Measurements from ENCODE around the gene PRKCG.
A peak's percentile ranks its signal among the peaks of the same experiment; 100 is the strongest.

PRKCG gene

DNA sequence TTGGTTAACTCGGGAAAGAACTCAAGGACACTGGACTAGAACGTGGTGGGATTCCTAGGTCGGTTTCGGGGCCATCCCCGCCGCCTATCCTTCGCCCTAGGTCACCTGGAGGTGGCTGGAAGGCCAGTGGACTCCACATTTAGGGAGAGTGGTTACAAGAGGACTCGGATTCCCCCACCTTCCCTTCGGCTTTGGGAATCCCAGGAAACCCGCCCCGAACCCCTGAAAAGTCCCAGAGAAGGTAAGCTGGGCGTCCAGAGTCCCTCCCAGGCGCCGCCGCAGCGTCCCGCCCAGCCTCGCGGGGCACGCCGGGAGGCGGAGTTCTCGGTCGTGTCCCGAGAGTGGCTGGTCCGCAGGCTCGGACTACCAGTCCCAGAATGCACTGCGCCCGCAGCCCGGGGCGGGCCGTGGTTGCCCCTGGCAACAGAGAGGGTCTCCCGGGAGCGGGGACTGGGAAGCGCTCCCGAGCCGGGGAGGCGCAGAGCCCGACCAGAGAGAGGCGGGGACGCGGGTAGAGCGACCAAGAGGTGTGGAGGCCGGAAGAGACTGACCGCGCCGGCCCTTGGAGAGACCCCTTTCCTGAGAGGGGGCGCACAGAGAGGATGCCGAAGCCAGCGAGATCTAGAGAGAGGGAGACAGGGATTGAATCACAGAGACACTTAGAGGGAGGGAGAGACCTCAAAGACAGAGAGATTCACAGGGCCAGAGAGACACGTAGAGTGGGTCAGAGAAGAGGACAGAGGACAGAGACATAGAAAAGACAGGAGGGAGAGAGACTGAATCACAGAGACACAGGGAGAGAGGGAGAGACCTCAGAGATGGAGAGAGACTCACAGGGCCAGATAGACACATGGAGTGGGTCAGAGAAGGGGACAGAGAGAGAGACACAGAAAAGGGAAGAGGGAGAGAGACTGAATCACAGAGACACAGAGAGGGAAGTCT lies 2.6 kb upstream of the PRKCG start:
- no peak for TF ChIP-seq CTCF (IDR thresholded peaks at IDR 0.05; ENCODE audit: extremely low read depth, insufficient read depth, missing control alignments)
- in situ Hi-C loops (cut with MboI; ENCODE audit: low pct_unique_long_range_greater_than_20kb, low sequenced_read_pairs, unreplicated experiment) = no loop called here
- peak; percentile 94 for DNase-seq (ENCODE audit: low spot score)

GRCh38 chr19:53880711-53881481 lies 1.1 kb upstream of the PRKCG start:
- no peak for TF ChIP-seq CTCF (IDR thresholded peaks at IDR 0.05; ENCODE audit: extremely low read depth, insufficient read depth, missing control alignments)
- in situ Hi-C loops (cut with MboI; ENCODE audit: low pct_unique_long_range_greater_than_20kb, low sequenced_read_pairs, unreplicated experiment) = no loop called here
- no peak for DNase-seq (ENCODE audit: low spot score)

DNA sequence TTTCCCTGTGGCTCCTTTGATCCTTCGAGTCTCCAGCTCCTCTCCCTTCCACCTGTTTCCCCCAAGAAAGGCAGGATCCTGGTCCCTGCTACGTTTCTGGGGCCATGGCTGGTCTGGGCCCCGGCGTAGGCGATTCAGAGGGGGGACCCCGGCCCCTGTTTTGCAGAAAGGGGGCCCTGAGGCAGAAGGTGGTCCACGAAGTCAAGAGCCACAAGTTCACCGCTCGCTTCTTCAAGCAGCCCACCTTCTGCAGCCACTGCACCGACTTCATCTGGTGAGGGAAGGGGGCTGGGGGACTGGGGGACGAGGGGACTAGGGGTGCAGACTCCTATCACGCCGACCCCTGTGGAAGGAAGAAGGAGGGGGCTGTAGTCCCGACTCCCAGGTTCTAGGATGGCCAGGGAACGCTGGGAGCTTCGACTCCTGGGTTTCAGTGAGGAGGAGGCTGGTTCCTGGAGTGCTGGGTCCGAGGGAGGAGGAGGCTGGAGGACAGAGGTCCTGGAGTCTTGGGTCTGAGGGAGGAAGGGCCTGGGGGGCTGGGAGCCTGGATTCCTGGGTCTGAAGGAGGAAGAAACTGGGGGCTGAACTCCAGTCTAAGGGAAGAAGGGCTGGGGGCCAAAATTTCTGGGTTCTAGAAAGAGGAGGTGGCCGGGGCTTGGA lies 524 bp downstream of the PRKCG start:
- TF ChIP-seq CTCF (IDR thresholded peaks at IDR 0.05; ENCODE audit: extremely low read depth, insufficient read depth, missing control alignments) = no peak
- in situ Hi-C loops (cut with MboI; ENCODE audit: low pct_unique_long_range_greater_than_20kb, low sequenced_read_pairs, unreplicated experiment) = no loop called here

DNA sequence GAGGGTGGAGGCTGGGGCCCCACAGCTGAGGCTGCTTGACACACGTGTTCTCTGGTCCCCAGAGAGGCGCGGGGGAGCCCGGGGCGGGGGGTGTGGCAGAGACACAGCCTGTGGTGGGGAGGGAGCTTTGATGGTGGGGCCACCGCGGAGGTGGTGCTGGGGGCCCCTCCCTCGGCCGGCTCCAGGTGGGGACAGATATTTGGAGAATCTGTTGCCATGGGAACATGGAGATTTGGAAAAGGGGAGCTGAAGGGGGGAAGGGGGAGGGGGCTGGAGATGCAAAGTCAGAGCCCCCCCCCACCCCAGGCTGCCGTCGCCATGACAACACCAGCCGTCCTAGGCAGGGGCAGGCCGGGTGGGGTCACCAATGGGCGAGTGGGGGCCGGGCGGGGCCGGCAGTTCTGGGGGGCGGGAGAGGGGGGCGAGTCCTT lies 1.2 kb downstream of the PRKCG start:
- no peak for TF ChIP-seq CTCF (IDR thresholded peaks at IDR 0.05; ENCODE audit: extremely low read depth, insufficient read depth, missing control alignments)
- in situ Hi-C loops (cut with MboI; ENCODE audit: low pct_unique_long_range_greater_than_20kb, low sequenced_read_pairs, unreplicated experiment) = no loop called here
- DNase-seq (ENCODE audit: low spot score) = no peak

More for the DNA sequence above, 524 bp downstream of the PRKCG start:
- DNase-seq (ENCODE audit: low spot score) = no peak

- TF ChIP-seq CTCF (IDR thresholded peaks at IDR 0.05; ENCODE audit: extremely low read depth, insufficient read depth, missing control alignments) = no peak
- DNase-seq (ENCODE audit: low spot score) = no peak
- in situ Hi-C loops (cut with MboI; ENCODE audit: low pct_unique_long_range_greater_than_20kb, low sequenced_read_pairs, unreplicated experiment) = no loop called here
Observed at GRCh38 chr19:53883741-53884140, 1.7 kb downstream of the PRKCG start.

- DNase-seq (ENCODE audit: low spot score) = no peak
- in situ Hi-C loops (cut with MboI; ENCODE audit: low pct_unique_long_range_greater_than_20kb, low sequenced_read_pairs, unreplicated experiment) = no loop called here
- no peak for TF ChIP-seq CTCF (IDR thresholded peaks at IDR 0.05; ENCODE audit: extremely low read depth, insufficient read depth, missing control alignments)
Observed at GRCh38 chr19:53884256-53884655, 2.3 kb downstream of the PRKCG start.
